HG02678 (cell line): Measurements from ENCODE around the gene CYFIP2.

Source experiments
- ATAC-seq: cut with Tn5 transposase; IDR thresholded peaks from one replicate; pipeline ENCODE4 v1.9.1; 2021; ENCODE audit warnings: mild to moderate bottlenecking, moderate library complexity; ENCODE audit not compliant: unreplicated experiment

CYFIP2 gene

GRCh38 chr5:157285310-157286035 is 19.6 kb downstream of the CYFIP2 start:
- no peak for ATAC-seq

GRCh38 chr5:157286761-157287211 is 20.9 kb downstream of the CYFIP2 start:
- ATAC-seq = no peak

GRCh38 chr5:157288405-157289163 is 22.7 kb downstream of the CYFIP2 start:
- no peak for ATAC-seq

GRCh38 chr5:157289164-157289819 is 23.4 kb downstream of the CYFIP2 start:
- ATAC-seq = no peak

GRCh38 chr5:157290156-157290980 is 24.4 kb downstream of the CYFIP2 start:
- no peak for ATAC-seq

- peak; percentile 91 for ATAC-seq
These were observed 25.2 kb downstream of the CYFIP2 start for GRCh38 chr5:157290981-157291711.

GRCh38 chr5:157292599-157292998 is 26.7 kb downstream of the CYFIP2 start:
- ATAC-seq = no peak

GRCh38 chr5:157294407-157295091 is 28.6 kb downstream of the CYFIP2 start:
- no peak for ATAC-seq

GRCh38 chr5:157295247-157295646 is 29.3 kb downstream of the CYFIP2 start:
- no peak for ATAC-seq

GRCh38 chr5:157300564-157300963 is 34.6 kb downstream of the CYFIP2 start:
- ATAC-seq = no peak

GRCh38 chr5:157301066-157301465 is 35.1 kb downstream of the CYFIP2 start:
- no peak for ATAC-seq

GRCh38 chr5:157303023-157303422 is 37.1 kb downstream of the CYFIP2 start:
- ATAC-seq = no peak

- ATAC-seq = no peak
These were observed 37.9 kb downstream of the CYFIP2 start for GRCh38 chr5:157303667-157304327.

- ATAC-seq = no peak
These were observed 40.2 kb downstream of the CYFIP2 start for GRCh38 chr5:157306081-157306480.

GRCh38 chr5:157306692-157307471 is 41.0 kb downstream of the CYFIP2 start:
- ATAC-seq = no peak

GRCh38 chr5:157308836-157309465 is 43.0 kb downstream of the CYFIP2 start:
- ATAC-seq = peak; percentile 48

GRCh38 chr5:157309796-157310195 is 43.9 kb downstream of the CYFIP2 start:
- ATAC-seq = no peak

- no peak for ATAC-seq
These were observed 45.7 kb downstream of the CYFIP2 start for GRCh38 chr5:157311595-157311994.
